Psoas muscle (tissue), 8 donors: Measurements from ENCODE around the gene NUFIP2. TPM values are rescaled to one million over a fixed set of nuclear protein-coding genes. Genes with fewer than 3 reads are reported as not detected.
"Not testable (repeated sequence)": the region's sequence is repeated elsewhere in the genome, so short reads cannot be mapped to it uniquely, and the experiment has no call there.

Source experiments
- ATAC-seq, 4 donors: fragments of 200-7000 bp; cut with Tn5 transposase; one replicate each; pipeline ENCODE4 v1.9.1; 2020; ENCODE audit warnings: moderate library complexity in 3 of 4, mild to moderate bottlenecking in 2 of 4
- DNase-seq, 2 donors: peaks; one replicate each; pipeline ENCODE4 v3.0.0-alpha.2; 2020
- H3K27ac ChIP-seq: fragments of 200-600 bp; one replicate; pipeline ENCODE4 v1.8.0; 2022
- H3K27me3 ChIP-seq, 3 donors: fragments of 200-600 bp in 1 of 3; one replicate each; pipeline versions ENCODE4 v1.6.1 to v1.8.0; 2013 to 2022; ENCODE audit warnings: low read length in 2 of 3, mild to moderate bottlenecking in 2 of 3, moderate library complexity in 1 of 3; ENCODE audit not compliant: insufficient read depth in 3 of 3
- H3K36me3 ChIP-seq, 2 donors: fragments of 200-600 bp in 1 of 2; one replicate each; pipeline versions ENCODE4 v1.6.1 to v1.8.0; 2013 to 2022; ENCODE audit warnings: low read depth in 1 of 2, mild to moderate bottlenecking in 1 of 2, moderate library complexity in 1 of 2; ENCODE audit not compliant: insufficient read depth in 1 of 2
- H3K4me1 ChIP-seq: fragments of 200-600 bp; one replicate; pipeline ENCODE4 v1.8.0; 2022
- H3K4me3 ChIP-seq: fragments of 200-600 bp; one replicate; pipeline ENCODE4 v1.8.0; 2022; ENCODE audit warnings: mild to moderate bottlenecking
- H3K9me3 ChIP-seq: fragments of 200-600 bp; one replicate; pipeline ENCODE4 v1.8.0; 2022
- WGBS, 3 donors: extraction: QIAGEN DNeasy Blood & Tissue Kit; methylation state at CpG; one replicate each; pipeline versions ENCODE4 v1.1.6 to v1.1.7; 2013; 5-methylcytosine and 5-hydroxymethylcytosine counted together
- intact Hi-C, 2 donors: fragments of 100-400 bp; cut with DNase I; formaldehyde crosslinking; loops; one replicate each; pipeline versions ENCODE4 v1.11.0 to v1.14.2; 2022
- long read RNA-seq, 2 donors: library from polyadenylated mRNA; unstranded; transcript quantifications; one replicate each; pipeline ENCODE4 v2.0.0, GENCODE V29; 2021
- polyA plus RNA-seq, 3 donors: library from polyadenylated mRNA; stranded (reverse); fragments of 200-250 nt; gene quantifications; one replicate each; pipeline ENCODE4 v1.2.3, GENCODE V29; 2013
- total RNA-seq, 4 donors: library from RNA; stranded (reverse); fragmentation: NEBNext Ultra II Directional in 2 of 4; extraction: Animal tissue kit (Norgen Biotek cat#: 25700) in 2 of 4; gene quantifications; one replicate each; pipeline versions ENCODE4 v1.2.1 to v1.2.4, GENCODE V29; 2021 to 2023
- TF ChIP-seq, protein P1 (sequence below): fragments of 200-600 bp; IDR thresholded peaks from one replicate; pipeline ENCODE4 v1.8.0; 2022; ENCODE audit warnings: antibody characterized with exemption
- donor health status: healthy with polysubstance abuse.
- donor health status: DM: no; HTN: no; CAD: no; lungs with moderate emphysema.
- donor health status: Bipolar disorder and iron deficiency.
- donor health status: healthy.
- donor health status: DM: yes; HTN: yes; CAD: no.
- donor health status: DM: no; HTN: no; CAD: no.
- donor health status: DM: no; HTN: no; CAD: no.
- donor health status: DM: yes; HTN: yes; CAD: no.

NUFIP2 gene, protein sequence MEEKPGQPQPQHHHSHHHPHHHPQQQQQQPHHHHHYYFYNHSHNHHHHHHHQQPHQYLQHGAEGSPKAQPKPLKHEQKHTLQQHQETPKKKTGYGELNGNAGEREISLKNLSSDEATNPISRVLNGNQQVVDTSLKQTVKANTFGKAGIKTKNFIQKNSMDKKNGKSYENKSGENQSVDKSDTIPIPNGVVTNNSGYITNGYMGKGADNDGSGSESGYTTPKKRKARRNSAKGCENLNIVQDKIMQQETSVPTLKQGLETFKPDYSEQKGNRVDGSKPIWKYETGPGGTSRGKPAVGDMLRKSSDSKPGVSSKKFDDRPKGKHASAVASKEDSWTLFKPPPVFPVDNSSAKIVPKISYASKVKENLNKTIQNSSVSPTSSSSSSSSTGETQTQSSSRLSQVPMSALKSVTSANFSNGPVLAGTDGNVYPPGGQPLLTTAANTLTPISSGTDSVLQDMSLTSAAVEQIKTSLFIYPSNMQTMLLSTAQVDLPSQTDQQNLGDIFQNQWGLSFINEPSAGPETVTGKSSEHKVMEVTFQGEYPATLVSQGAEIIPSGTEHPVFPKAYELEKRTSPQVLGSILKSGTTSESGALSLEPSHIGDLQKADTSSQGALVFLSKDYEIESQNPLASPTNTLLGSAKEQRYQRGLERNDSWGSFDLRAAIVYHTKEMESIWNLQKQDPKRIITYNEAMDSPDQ
- 10 to 100 TPM; 31.1 to 50.0 (median 45.4) TPM for total RNA-seq
- 10 to 100 TPM in 2 of 3 donors, 1 to 10 TPM in 1; 7.3 to 16.5 (median 15.7) TPM for polyA plus RNA-seq
- long read RNA-seq, donor 1, full-length matches to known transcripts, result 1 of 11 reads
- long read RNA-seq, donor 1, partial matches to known transcripts, result 1 of 11 reads
- long read RNA-seq, donor 1, other reads (novel, unspliced or antisense), result 9 of 11 reads
- long read RNA-seq, donor 2, partial matches to known transcripts, result 2 of 16 reads
- long read RNA-seq, donor 2, other reads (novel, unspliced or antisense), result 14 of 16 reads

DNA sequence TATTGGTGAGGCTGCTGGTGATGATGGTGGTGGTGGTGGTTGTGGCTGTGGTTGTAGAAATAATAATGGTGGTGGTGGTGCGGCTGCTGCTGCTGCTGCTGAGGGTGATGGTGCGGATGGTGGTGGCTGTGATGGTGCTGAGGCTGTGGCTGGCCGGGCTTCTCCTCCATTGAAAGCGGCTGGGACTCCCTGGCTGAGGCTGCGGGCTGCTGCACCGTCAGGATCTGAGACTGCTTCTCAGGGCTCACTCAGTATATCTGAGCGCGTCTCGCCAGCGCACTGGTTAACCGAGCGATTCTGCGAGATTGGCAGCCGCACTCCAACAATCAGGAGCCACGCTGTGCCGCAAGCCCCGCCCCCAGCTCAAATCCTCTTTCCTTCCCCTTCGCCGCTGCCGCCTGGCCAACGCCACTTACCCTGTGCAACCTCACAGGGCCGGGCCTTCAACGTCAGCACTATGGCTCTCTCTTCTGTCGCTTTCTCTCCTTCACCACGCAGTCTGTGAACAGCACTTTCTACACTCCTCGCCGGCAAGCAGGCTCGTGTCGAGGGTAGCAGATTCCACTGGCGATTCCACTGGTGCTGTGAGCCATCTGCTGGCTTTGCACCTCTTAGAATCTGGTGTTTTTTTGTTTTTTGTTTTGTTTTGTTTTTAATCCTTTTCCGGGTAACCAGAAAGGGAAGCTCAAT, at the start of gene NUFIP2:
Gene NUFIP2, minus strand, starts transcription at position 259 of the 690 bp plus-strand sequence. Its CDS starts 89 bp downstream, at position 170.
- Histone ChIP-seq H3K27ac (peak within 1 kb of the TSS; percentile 99), H3K4me3 (peak within 1 kb of the TSS; percentile 98), H3K9me3 (no peaks in the 10 kb centered on the region), H3K4me1 (peaks cover 28% of the 10 kb centered on the region), H3K27me3 (no peaks in the 10 kb centered on the region), H3K36me3 (peaks cover 0 to 6% of the 10 kb centered on the region in 2 donors)
- intact Hi-C loops, result loop anchor here in 1 of 2 donors (2.0 kb wide), 1 partner anchor 145 kb away; no protein-coding TSS in a partner anchor
- peak; percentile 92 to 94 (median 94) for ATAC-seq
- peak; percentile 99 to 100 for DNase-seq
- TF ChIP-seq, protein P1, sequence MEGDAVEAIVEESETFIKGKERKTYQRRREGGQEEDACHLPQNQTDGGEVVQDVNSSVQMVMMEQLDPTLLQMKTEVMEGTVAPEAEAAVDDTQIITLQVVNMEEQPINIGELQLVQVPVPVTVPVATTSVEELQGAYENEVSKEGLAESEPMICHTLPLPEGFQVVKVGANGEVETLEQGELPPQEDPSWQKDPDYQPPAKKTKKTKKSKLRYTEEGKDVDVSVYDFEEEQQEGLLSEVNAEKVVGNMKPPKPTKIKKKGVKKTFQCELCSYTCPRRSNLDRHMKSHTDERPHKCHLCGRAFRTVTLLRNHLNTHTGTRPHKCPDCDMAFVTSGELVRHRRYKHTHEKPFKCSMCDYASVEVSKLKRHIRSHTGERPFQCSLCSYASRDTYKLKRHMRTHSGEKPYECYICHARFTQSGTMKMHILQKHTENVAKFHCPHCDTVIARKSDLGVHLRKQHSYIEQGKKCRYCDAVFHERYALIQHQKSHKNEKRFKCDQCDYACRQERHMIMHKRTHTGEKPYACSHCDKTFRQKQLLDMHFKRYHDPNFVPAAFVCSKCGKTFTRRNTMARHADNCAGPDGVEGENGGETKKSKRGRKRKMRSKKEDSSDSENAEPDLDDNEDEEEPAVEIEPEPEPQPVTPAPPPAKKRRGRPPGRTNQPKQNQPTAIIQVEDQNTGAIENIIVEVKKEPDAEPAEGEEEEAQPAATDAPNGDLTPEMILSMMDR, result no peak
- WGBS, 3 donors, result 0% methylated on average over 31 of the region's 31 CpGs

DNA sequence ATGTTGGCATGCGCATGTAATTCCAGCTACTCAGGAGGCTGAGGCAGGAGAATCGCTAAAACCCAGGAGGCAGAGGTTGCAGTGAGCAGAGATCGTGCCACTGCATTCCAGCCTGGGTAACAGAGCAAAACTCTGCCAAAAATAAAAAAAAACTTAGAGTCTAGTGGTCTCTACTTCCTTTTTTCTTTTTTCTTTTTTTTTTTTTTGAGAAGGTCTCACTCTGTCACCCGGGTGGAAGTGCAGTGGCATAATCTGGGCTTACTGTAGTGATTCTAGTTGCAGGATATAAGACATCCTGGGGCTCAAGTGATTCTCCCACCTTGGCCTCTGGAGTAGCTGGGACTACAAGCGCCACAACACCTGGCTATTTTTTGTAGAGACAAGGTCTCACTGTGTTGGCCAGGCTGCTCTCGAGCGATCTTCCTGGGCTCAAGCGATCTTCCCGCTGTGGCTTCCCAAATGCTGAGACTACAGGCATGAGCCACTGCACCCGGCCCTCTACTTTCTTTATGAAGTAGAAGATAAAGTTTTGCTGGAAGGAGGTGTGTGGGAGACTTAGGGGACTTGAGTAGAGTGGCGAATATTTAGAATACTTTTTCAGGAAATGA, 48.3 kb upstream of the NUFIP2 start:
- Histone ChIP-seq H3K4me3 (no peak overlapping the region), H3K9me3 (no peaks in the 10 kb centered on the region), H3K27me3 (no peaks in the 10 kb centered on the region), H3K36me3 (no peaks in the 10 kb centered on the region), H3K27ac (no peak overlapping the region), H3K4me1 (no peaks in the 10 kb centered on the region)
- ATAC-seq (no peak), DNase-seq (no peak)
- TF ChIP-seq, protein P1, result no peak
- WGBS, 3 donors, result 80 to 83% (median 81%) methylated on average over 11 of the region's 11 CpGs
- intact Hi-C loops, result no loop called here

DNA sequence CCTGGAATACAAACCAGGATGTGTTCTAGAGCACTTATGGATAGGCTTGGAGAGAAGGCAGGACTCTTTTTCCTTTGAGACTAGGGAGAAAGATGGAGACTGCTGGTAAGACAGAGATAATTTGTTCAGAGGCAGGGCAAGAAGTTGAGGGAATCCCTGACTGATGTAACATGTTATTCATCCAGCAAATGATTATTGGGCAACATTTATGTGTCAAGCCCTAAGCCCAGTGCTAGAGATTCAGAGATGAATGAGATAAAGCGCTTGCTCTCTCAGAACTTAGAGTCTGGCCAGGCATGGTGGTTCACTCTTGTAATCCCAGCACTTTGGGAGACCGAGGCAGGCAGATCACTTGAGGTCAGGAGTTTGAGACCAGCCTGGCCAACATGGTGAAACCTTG, 47.8 kb upstream of the NUFIP2 start:
- intact Hi-C loops, result no loop called here
- Histone ChIP-seq H3K36me3 (no peaks in the 10 kb centered on the region), H3K9me3 (no peaks in the 10 kb centered on the region), H3K27ac (no peak overlapping the region), H3K4me3 (no peak overlapping the region), H3K4me1 (no peaks in the 10 kb centered on the region), H3K27me3 (no peaks in the 10 kb centered on the region)
- no peak for DNase-seq
- WGBS, 3 donors, result 86 to 96% (median 89%) methylated on average over 2 of the region's 2 CpGs
- TF ChIP-seq, protein P1, result no peak
- ATAC-seq, result no peak

DNA sequence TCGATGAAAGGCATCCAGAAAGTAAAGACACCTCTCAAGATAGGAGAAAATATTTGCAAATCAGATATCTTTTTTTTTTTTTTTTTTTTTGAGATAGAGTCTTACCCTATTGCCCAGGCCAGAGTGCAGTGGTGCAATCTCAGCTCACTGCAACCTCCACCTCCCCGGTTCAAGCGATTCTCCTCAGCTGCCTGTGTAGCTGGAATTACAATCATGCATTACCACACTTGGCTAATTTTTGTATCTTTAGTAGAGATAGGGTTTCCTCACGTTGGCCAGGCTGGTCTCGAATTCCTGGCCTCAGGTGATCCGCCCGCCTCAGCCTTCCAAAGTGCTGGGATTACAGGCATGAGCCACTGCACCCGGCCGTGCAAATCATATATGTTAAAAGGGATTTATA, 45.1 kb upstream of the NUFIP2 start:
- H3K27ac ChIP-seq, H3K36me3 ChIP-seq, intact Hi-C loops, H3K9me3 ChIP-seq, H3K4me1 ChIP-seq, H3K4me3 ChIP-seq, DNase-seq, ATAC-seq, H3K27me3 ChIP-seq: not testable (repeated sequence)
- WGBS, 3 donors, result 50 to 62% (median 56%) methylated on average over 9 of the region's 9 CpGs
